ENCODE results near the gene SEC14L3.

The SEC14L3 gene

GRCh38 chr22:30471616-30472318, at the start of gene SEC14L3:
Gene SEC14L3 (minus strand): TSS chr22:30472017. CDS start chr22:30471958, 59 bp downstream.
- H3K4me3 ChIP-seq (ENCODE audit: control insufficient read depth, low read depth, low read length) = no peak within 1 kb of the TSS
- DNase-seq (ENCODE audit: low read depth) = no peak
- TF ChIP-seq CTCF (IDR thresholded peaks at IDR 0.05; ENCODE audit: control insufficient read depth, insufficient read depth, low read depth, low read length, missing control alignments) = no peak

- no peak for TF ChIP-seq CTCF (IDR thresholded peaks at IDR 0.05; ENCODE audit: control insufficient read depth, insufficient read depth, low read depth, low read length, missing control alignments)
- no peak overlapping the region for H3K4me3 ChIP-seq (ENCODE audit: control insufficient read depth, low read depth, low read length)
- no peak for DNase-seq (ENCODE audit: low read depth)
Observed at GRCh38 chr22:30519842-30520425, 48.1 kb upstream of the SEC14L3 start.

GRCh38 chr22:30516731-30517130, 44.9 kb upstream of the SEC14L3 start:
- TF ChIP-seq CTCF (IDR thresholded peaks at IDR 0.05; ENCODE audit: control insufficient read depth, insufficient read depth, low read depth, low read length, missing control alignments) = no peak
- H3K4me3 ChIP-seq (ENCODE audit: control insufficient read depth, low read depth, low read length) = no peak overlapping the region
- DNase-seq (ENCODE audit: low read depth) = no peak

- DNase-seq (ENCODE audit: low read depth) = no peak
- H3K4me3 ChIP-seq (ENCODE audit: control insufficient read depth, low read depth, low read length) = no peak overlapping the region
- TF ChIP-seq CTCF (IDR thresholded peaks at IDR 0.05; ENCODE audit: control insufficient read depth, insufficient read depth, low read depth, low read length, missing control alignments) = no peak
Observed at GRCh38 chr22:30516273-30516672, 44.5 kb upstream of the SEC14L3 start.

- no peak for TF ChIP-seq CTCF (IDR thresholded peaks at IDR 0.05; ENCODE audit: control insufficient read depth, insufficient read depth, low read depth, low read length, missing control alignments)
- DNase-seq (ENCODE audit: low read depth) = no peak
- H3K4me3 ChIP-seq (ENCODE audit: control insufficient read depth, low read depth, low read length) = no peak overlapping the region
Observed at GRCh38 chr22:30514252-30514651, 42.4 kb upstream of the SEC14L3 start.

GRCh38 chr22:30513462-30513861, 41.6 kb upstream of the SEC14L3 start:
- no peak for DNase-seq (ENCODE audit: low read depth)
- H3K4me3 ChIP-seq (ENCODE audit: control insufficient read depth, low read depth, low read length) = no peak overlapping the region
- TF ChIP-seq CTCF (IDR thresholded peaks at IDR 0.05; ENCODE audit: control insufficient read depth, insufficient read depth, low read depth, low read length, missing control alignments) = no peak

Measured in AG09309 (cell line).